GM12865 (cell line): ENCODE measurements around the gene IRF4.

Source experiments
- DNase-seq: peaks from one replicate; pipeline ENCODE4 v3.0.0; 2010; ENCODE audit warnings: low read depth
- H3K4me3 ChIP-seq: 2 replicates; pipeline ENCODE4 v1.5.1; 2011; ENCODE audit warnings: mild to moderate bottlenecking, low read depth, low read length, control low read depth
- TF ChIP-seq, protein P1 (sequence below): IDR thresholded peaks from 2 replicates; pipeline ENCODE4 v1.5.1; 2011; ENCODE audit warnings: low read length, control low read depth, low read depth, inconsistent platforms; ENCODE audit not compliant: insufficient read depth; ENCODE audit errors: missing control alignments

The IRF4 gene

DNA sequence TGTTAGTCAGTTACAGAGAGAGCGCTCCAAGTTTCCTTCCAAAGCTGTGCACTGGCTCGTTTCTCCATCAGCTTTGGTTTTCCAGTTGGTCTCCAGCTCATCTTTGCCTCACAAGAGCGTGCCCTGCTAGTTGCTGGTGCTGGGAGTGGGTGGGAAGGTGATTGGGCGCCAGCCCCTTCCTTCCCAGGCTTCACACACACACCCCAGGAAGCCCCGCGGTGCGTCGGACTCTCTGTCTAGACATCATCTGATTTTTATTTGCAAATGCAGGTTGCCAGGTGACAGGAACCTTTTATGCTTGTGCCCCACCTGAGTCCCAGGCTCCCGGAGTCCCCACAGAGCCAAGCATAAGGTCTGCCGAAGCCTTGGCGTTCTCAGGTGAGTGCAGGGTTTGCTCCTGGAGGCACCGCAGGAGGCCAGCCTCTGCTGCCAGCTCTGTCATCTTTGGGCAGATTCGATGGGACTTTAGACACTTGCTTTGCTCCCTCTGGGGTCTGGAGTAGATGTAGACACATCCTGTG, 7.1 kb downstream of the IRF4 start:
- no peak overlapping the region for H3K4me3 ChIP-seq
- DNase-seq: peak; percentile 59
- TF ChIP-seq, protein P1, sequence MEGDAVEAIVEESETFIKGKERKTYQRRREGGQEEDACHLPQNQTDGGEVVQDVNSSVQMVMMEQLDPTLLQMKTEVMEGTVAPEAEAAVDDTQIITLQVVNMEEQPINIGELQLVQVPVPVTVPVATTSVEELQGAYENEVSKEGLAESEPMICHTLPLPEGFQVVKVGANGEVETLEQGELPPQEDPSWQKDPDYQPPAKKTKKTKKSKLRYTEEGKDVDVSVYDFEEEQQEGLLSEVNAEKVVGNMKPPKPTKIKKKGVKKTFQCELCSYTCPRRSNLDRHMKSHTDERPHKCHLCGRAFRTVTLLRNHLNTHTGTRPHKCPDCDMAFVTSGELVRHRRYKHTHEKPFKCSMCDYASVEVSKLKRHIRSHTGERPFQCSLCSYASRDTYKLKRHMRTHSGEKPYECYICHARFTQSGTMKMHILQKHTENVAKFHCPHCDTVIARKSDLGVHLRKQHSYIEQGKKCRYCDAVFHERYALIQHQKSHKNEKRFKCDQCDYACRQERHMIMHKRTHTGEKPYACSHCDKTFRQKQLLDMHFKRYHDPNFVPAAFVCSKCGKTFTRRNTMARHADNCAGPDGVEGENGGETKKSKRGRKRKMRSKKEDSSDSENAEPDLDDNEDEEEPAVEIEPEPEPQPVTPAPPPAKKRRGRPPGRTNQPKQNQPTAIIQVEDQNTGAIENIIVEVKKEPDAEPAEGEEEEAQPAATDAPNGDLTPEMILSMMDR: no peak

DNA sequence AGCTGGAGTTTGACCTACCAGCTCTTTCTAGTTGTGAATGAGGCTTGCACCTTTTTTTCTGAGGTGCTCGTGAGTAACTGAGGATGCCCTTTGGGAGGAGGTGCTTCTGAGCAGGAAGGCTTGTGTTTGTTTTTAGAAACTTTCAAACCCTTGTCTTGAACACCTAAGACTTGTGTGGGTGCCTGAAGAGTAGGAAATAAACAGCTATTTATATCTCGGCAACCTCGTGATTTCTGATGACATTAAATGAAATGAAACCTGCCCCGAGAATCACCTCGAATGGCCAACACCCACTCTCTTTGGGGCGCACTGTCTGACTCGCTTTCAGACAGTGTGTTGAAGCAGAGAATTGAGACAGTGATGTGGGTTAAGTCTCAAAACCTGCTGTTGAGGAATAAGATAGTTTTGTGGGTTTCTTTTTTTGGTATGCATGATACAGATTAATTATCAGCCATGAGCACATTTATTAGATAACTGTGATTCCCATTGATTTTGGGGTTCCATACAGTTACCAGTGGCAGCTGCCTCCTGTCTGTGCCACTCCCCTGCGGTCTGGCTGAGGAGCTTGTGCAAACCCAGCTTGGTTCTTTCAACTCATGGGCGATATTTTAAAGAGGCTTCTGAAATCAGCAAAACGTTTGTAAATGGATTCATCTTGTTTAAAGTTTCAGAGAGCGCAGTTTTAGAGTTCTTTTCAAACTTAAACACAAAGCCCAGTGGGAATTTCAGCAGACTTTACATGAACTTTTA, 8.4 kb downstream of the IRF4 start:
- no peak overlapping the region for H3K4me3 ChIP-seq
- TF ChIP-seq, protein P1: no peak
- peak; percentile 74 for DNase-seq

DNA sequence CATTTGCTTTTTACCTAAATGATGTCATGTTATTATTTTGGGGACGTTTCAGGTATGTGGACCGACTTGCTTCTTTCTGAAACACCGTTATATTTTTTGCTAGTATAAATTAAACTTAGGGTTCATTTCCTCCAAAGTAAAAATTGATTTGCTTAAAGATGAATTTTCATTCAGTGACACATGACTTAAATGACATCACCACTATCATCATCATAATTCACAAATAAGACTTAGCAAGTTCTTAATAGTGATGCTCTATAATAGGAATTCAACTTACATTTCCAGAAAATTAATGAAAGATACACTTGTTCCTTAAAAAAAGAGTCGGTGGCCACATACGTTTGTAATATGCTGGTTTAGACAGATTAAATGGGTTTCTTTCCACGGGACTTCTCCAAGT, 9.3 kb downstream of the IRF4 start:
- DNase-seq: no peak
- no peak overlapping the region for H3K4me3 ChIP-seq
- TF ChIP-seq, protein P1: no peak

DNA sequence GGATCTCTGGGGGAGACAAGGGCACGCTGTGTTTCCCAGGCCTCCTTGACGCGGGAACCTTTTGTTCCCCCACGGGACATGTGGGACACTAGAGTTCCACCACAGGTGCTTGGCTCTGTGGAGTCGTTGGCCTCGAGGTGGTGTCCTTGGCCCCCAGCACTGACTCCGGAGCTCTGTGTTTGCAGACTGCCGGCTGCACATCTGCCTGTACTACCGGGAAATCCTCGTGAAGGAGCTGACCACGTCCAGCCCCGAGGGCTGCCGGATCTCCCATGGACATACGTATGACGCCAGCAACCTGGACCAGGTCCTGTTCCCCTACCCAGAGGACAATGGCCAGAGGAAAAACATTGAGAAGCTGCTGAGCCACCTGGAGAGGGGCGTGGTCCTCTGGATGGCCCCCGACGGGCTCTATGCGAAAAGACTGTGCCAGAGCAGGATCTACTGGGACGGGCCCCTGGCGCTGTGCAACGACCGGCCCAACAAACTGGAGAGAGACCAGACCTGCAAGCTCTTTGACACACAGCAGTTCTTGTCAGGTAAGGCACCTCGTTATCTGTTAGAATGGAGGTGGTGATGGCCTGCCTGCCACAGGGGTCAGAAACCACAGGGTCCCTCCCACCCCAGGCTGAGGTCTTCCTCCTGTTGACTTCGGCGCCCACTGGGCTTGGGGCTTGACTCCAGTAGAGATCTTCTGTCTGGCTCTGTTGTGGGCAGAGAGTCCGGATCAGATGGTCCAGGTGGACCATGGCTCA, 9.9 kb downstream of the IRF4 start:
- peak; percentile 65 for DNase-seq
- H3K4me3 ChIP-seq: no peak overlapping the region
- TF ChIP-seq, protein P1: no peak

DNA sequence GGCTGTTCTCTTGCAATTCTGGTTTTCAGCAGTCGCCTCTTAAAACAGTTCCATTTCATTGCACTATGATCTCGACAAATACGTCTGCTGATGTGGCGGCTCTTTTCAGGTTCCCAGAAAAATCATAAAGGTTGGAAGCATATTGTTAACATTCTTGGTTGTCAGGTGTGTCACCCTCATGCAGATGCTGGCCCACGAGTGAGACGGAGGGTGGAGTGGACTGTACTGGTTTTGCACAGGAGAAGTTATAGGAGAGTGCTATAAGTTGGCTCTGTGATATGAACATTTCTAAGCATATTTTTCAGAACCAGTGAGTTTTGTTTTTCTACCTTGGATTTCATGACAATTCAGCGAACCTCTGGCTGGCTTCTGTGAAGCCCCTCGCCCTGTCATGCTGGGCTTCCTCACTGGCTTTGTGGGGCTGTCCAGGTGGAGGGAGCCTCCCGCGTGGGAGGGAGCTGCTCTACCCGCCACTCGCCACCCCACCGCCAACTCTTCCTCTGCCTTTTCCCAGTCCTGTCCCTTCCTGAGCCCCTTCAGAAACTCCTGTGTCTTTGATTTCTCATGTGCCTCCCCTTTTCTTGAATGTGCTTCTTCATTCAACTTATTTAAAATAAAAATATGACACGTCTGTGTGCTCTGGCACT, 10.6 kb downstream of the IRF4 start:
- TF ChIP-seq, protein P1: no peak
- peak; percentile 38 for DNase-seq
- H3K4me3 ChIP-seq: no peak overlapping the region

DNA sequence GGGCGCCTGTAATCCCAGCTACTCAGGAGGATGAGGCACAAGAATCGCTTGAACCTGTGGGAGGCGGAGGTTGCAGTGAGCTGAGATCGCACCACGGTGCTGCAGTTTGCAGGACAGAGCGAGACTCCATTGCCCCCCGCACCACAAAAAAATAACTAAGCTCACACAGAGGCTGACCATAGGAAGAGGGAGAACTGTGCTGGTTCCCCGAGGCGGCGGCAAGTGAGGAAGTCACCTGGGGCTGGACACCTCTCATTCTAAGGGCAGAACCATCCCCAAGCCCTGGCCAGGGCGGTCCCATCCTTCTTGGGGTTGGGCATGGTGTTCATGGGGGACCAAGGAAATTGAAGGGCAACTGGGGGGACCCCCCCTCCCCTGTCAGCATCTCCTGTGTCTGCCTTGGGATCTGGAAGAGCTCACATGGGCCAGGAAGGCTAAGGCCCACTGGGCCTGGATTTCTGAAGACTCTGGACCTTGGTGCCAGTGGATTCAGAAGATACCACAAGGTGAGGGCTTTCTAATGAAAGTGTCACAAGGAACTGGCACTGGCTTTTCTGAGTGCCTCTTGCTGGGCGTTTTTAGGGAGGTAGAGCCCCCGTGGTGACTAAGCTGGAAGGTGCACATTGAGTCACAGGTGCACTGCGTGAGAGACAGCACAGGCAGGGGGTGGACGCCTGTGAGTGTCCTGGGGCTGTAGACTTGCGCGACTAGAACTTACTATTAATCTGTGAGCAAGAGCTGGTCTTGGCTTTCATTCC, 11.5 kb downstream of the IRF4 start:
- DNase-seq: peak; percentile 68
- H3K4me3 ChIP-seq: no peak overlapping the region
- TF ChIP-seq, protein P1: no peak
